Activated CD8-positive, alpha-beta memory T cell treated with anti-CD3 and anti-CD28 coated beads for 1 hour (primary cell): ENCODE measurements around the gene ADAP1.

Source experiments
- DNase-seq, 2 donors: peaks; one replicate each; pipeline ENCODE4 v3.0.0-alpha.2; 2020; ENCODE audit warnings: low read depth in 1 of 2; ENCODE audit errors: extremely low read depth in 1 of 2

Gene ADAP1

GRCh38 chr7:897771-898376 lies 56.6 kb downstream of the ADAP1 start:
- DNase-seq = no peak

DNA sequence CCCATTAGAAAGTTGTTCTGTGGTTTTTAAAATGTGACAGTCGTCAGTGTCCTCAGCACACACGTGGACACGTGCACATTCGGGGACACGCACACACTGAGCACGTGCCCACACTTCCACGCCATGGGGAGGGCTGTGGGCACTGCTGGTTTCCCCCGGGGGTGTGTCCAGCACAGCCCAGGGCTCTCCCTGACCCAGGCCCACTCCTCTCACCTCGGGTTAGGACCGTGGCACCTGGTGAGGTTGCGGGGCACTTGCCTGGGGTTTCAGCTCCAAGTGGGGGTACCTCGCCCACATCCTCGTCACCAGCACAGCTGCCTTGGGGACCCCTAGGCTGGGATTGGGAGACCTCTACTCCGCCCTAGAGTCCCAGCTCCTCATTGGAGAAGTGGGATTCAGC lies 57.4 kb downstream of the ADAP1 start:
- no peak for DNase-seq

- DNase-seq = no peak
Measured at GRCh38 chr7:896346-897075, 58.0 kb downstream of the ADAP1 start.

DNA sequence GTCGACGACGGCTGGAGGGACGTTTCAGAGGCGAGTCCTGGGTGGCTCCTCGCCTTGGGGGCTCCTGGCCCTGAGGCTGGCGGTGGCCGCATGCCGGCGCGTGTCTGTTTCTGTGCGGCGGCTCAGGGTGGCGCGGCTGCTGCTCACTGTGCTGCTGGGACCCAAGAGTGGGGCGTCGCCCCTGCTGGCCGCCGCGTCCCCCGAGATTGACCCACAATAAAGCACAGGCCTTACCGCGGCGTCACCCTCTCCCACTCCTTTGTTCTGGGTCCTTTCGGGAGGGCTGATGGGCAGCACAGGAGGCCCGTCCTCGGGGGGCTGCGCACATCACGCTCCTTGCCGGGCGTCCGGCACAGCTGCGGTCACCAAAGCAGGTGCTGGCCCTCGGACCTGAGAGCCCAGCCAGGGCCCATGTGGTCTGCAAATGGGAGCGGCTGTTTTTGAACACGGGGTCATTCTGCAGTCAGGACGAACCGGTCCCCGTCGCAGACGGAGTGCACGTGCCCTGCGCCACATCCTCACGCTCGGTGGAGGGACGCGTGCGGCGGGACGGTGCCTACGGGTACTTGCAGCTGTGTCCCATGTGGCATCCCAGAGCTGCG lies 58.9 kb downstream of the ADAP1 start:
- DNase-seq = no peak

- no peak for DNase-seq
Measured at GRCh38 chr7:894927-895450, 59.5 kb downstream of the ADAP1 start.

- DNase-seq = no peak
Measured at GRCh38 chr7:894164-894867, 60.2 kb downstream of the ADAP1 start.

DNA sequence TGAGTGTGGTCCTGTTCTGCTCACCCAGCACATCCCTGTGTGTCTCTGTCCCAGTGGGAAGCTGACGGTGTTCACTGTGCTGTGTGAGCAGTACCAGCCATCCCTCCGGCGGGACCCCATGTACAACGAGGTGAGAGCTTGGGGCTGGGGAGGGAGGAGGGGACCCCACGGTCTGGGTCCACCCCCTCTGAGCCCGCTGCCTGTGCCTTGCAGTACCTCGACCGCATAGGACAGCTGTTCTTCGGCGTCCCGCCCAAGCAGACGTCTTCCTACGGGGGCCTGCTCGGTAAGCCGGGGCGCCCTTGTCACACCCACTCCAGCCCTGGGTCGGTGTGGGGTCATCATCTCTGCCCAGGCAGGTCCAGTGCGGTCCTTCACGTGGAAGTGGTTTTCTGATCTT lies 60.8 kb downstream of the ADAP1 start:
- DNase-seq = no peak

DNA sequence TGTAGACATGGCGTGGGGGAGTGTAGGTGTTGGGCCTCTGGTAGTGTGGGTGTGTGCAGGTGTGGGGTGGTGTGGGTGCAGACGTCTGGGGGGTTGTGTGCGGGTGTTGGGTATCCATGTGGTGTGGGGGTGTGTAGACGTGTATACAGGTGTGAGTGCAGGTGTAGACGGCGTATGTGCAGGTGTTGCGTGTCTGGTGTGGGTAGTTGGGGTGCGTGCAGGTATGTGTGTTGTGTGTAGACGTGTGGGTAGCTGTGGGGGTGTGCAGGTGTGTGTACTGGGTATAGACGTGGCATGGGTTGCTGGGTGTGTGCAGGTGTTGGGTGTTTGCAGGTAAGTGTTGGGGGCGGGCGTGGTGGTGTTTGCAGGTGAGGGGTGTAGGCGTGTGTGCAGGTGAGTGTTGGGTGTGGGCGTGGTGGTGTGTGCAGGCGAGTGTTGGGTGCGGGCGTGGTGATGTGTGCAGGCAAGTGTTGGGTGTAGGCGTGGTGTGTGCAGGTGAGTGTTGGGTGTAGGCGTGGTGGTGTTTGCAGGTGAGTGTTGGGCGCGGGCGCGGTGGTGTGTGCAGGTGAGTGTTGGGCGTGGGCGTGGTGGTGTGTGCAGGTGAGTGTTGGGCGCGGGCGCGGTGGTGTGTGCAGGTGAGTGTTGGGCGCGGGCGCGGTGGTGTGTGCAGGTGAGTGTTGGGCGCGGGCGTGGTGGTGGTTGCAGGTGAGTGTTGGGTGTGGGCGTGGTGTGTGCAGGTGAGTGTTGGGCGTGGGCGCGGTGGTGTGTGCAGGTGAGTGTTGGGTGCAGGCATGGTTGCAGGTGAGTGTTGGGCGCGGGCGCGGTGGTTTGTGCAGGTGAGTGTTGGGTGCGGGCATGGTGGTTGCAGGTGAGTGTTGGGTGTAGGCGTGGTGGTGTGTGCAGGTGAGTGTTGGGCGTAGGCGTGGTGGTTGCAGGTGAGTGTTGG lies 61.6 kb downstream of the ADAP1 start:
- no peak for DNase-seq

DNA sequence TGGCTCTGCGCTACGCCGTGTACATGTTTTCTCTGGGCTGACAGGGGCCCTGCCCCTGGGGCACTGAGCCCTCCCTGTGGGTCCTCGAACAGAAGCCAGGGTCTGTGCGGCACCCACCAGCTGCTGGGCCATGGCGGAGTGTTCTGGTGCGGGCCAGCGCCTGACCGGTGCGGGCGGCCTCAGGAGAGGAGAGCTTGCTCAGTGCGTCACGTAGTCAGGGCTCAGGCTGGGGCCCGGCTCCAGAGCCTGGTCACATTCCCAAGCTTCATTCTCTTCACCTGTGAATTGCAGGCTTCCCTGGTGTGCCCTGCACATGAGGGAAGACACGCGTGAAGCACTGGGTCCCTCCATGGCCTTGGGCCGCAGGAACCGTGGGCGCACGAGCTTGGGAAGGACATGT lies 62.7 kb downstream of the ADAP1 start:
- no peak for DNase-seq

DNA sequence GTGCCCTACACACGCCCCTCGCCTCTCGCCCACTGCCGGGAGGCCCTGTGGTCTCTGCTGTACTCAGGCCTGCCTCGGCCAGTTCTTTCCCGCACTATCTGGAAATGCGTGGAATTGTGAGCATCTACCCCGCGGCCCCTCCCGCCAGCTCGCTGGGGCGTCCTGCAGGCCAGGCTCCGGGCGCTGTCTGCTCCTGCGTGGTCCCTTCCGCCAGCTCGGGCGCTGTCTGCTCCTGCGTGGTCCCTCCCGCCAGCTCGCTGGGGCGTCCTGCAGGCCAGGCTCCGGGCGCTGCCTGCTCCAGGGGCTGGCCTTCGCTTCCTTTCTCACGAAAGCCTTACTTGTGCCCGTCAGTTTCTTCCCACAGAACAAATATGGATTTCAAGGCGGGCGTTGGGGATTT lies 63.2 kb downstream of the ADAP1 start:
- DNase-seq = no peak

DNA sequence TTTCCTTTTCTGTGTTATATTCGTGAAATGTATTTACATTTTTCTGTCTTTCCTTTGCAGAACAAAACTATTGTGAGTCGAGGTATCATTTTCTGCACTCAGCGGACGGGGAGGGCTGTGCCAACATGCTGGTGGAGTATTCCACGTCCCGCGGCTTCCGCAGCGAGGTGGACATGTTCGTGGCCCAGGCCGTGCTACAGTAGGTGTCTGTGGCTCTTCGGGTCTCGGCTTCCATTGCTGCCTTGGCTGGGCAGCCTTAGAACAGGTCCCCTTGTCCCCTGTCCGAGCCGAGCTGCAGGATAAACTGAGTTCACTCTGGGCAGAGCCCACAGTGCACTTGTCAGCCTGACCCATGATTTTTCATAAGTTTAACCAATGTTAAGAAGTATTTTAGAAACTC lies 63.6 kb downstream of the ADAP1 start:
- DNase-seq = no peak

DNA sequence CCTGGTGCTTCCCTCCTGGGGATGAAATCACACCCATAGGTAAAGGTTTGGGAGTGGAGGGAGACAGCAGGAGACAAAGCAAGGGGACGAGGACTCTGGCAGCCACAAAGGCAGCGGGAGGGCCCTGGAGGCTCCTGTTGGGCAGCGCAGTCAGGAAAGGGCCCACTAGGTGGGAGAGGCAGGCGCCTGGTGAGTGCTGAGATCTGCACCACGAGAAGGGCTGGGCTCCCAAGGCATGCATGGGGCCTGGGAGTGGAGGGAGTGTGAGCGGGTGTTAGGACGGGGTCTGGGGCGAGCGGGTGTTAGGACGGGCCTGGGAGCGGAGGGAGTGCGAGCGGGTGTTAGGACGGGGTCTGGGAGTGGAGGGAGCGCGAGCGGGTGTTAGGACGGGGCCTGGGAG lies 65.1 kb downstream of the ADAP1 start:
- no peak for DNase-seq

DNA sequence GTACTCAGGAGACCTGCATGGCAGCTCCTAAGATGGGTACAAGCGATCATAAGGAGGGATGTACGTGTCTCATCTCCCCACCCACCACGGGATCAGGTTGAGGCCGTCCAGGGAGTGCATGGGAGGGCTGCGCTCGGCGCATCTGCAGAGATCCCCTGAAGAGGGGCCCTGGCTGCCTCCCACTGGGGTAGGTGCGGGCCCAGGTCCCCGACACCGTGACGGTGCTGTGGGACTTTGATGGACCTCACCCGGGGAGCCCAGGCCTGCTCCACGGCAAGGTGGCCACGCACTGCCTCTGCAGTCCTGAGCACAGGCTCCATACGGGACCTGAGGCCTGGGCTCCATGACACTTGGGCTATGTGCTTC lies 65.5 kb downstream of the ADAP1 start:
- DNase-seq = no peak

- DNase-seq = no peak
Measured at GRCh38 chr7:888081-889024, 66.1 kb downstream of the ADAP1 start.

DNA sequence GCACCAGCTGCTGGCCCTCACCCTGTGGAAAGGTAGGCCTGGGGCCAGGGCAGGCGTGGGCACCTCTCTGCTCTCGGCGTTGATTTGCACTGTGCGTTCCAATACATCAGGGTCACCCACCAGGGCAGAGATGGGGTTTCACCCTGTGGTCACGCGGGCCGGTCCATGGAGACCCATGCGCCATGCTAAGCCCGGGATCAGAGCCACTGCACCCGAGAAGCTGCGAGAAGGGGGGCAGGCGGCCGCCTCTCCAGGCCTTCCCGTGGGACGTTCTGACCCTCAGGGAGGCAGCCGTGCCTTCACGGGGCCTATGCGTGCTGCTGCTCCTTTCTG lies 67.0 kb downstream of the ADAP1 start:
- no peak for DNase-seq

GRCh38 chr7:886626-887487 lies 67.6 kb downstream of the ADAP1 start:
- no peak for DNase-seq

GRCh38 chr7:885893-886625 lies 68.4 kb downstream of the ADAP1 start:
- DNase-seq = no peak
